NK-92 (cell line): ENCODE measurements around the gene GRB10.

Source experiments
- DNase-seq: peaks from one replicate; lab custom pipeline; 2025; ENCODE audit not compliant: unreplicated experiment; lab: John Stamatoyannopoulos, UW

The GRB10 gene

GRCh38 chr7:50803359-50804337 lies 21.0 kb upstream of the GRB10 start:
- no peak for DNase-seq

- DNase-seq, result no peak
Observed at GRCh38 chr7:50801907-50802306, 19.2 kb upstream of the GRB10 start.

- DNase-seq, result no peak
Observed at GRCh38 chr7:50799873-50800272, 17.2 kb upstream of the GRB10 start.

- DNase-seq, result no peak
Observed at GRCh38 chr7:50798126-50798525, 15.4 kb upstream of the GRB10 start.

- no peak for DNase-seq
Observed at GRCh38 chr7:50795831-50796230, 13.1 kb upstream of the GRB10 start.

- no peak for DNase-seq
Observed at GRCh38 chr7:50795253-50795652, 12.6 kb upstream of the GRB10 start.

- no peak for DNase-seq
Observed at GRCh38 chr7:50793947-50794570, 11.4 kb upstream of the GRB10 start.

GRCh38 chr7:50793120-50793946 lies 10.6 kb upstream of the GRB10 start:
- DNase-seq, result no peak

- no peak for DNase-seq
Observed at GRCh38 chr7:50792342-50793119, 9.8 kb upstream of the GRB10 start.

GRCh38 chr7:50791938-50792341 lies 9.2 kb upstream of the GRB10 start:
- DNase-seq, result no peak

- DNase-seq, result no peak
Observed at GRCh38 chr7:50791363-50791937, 8.8 kb upstream of the GRB10 start.

- no peak for DNase-seq
Observed at GRCh38 chr7:50790381-50790780, 7.7 kb upstream of the GRB10 start.

- no peak for DNase-seq
Observed at GRCh38 chr7:50788382-50788781, 5.7 kb upstream of the GRB10 start.

- DNase-seq, result no peak
Observed at GRCh38 chr7:50787825-50788224, 5.1 kb upstream of the GRB10 start.

- DNase-seq, result no peak
Observed at GRCh38 chr7:50785346-50785745, 2.6 kb upstream of the GRB10 start.

- no peak for DNase-seq
Observed at GRCh38 chr7:50783801-50784507, 1.3 kb upstream of the GRB10 start.

GRCh38 chr7:50783303-50783702 lies 607 bp upstream of the GRB10 start:
- DNase-seq, result no peak

- no peak for DNase-seq
Observed at GRCh38 chr7:50781381-50782293, 1.1 kb downstream of the GRB10 start.

GRCh38 chr7:50780436-50780835 lies 2.3 kb downstream of the GRB10 start:
- no peak for DNase-seq
